GM10266 (cell line): Measurements from ENCODE around the gene SLIT3.

ENCODE experiments used
- DNase-seq: peaks from one replicate; pipeline ENCODE4 v3.0.0; 2012; ENCODE audit errors: extremely low spot score
- TF ChIP-seq, protein P1 (sequence below): IDR thresholded peaks from 2 replicates; pipeline ENCODE4 v1.5.1; 2012; ENCODE audit warnings: mild to moderate bottlenecking, low read depth; ENCODE audit not compliant: control insufficient read depth, insufficient read depth; ENCODE audit errors: missing control alignments

Gene SLIT3

DNA sequence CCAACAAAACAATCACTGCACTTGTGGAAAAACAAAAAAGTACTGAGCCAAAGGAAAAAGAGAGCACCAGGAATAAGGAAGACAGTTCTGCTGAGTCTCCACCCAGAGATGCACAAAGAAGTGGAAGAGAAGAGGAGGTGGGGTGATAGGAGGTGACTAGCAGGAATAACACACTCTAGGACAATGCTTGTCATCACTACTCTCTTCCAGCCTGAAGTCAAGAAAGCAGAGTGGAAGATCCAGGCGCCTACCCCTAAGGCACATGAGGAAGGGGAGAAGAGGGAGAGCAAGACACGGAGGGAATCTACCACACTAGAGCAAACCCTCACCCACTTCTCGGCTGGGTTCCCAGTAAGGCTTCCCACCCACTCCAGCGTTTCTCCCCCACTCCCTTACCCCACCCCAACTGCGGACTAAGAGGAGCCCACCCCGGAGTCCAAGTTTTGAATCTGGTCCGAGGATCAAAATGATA, 1.7 kb downstream of the SLIT3 start:
- no peak for DNase-seq

DNA sequence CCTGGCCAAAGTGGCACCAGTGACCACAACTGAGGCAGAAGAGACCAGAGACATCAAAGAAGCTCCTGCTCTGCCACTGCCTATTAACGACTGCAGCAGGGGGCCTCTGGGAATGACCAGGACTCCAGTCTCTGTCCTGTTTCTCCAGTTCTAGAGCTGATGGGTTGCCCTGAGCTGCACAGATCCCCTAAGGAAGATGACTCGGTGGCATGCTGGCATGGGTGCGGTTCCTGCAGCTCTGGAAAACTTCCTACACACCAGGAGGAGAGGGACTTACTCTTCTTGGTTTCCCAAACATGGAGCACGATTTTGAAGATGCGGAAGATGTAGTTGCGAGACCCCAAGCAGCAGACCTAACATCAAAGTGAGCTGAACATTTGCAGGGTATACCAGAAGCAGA, 2.7 kb downstream of the SLIT3 start:
- TF ChIP-seq, protein P1, sequence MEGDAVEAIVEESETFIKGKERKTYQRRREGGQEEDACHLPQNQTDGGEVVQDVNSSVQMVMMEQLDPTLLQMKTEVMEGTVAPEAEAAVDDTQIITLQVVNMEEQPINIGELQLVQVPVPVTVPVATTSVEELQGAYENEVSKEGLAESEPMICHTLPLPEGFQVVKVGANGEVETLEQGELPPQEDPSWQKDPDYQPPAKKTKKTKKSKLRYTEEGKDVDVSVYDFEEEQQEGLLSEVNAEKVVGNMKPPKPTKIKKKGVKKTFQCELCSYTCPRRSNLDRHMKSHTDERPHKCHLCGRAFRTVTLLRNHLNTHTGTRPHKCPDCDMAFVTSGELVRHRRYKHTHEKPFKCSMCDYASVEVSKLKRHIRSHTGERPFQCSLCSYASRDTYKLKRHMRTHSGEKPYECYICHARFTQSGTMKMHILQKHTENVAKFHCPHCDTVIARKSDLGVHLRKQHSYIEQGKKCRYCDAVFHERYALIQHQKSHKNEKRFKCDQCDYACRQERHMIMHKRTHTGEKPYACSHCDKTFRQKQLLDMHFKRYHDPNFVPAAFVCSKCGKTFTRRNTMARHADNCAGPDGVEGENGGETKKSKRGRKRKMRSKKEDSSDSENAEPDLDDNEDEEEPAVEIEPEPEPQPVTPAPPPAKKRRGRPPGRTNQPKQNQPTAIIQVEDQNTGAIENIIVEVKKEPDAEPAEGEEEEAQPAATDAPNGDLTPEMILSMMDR = no peak
- no peak for DNase-seq

More for the DNA sequence above, 1.7 kb downstream of the SLIT3 start:
- TF ChIP-seq, protein P1 = no peak

DNA sequence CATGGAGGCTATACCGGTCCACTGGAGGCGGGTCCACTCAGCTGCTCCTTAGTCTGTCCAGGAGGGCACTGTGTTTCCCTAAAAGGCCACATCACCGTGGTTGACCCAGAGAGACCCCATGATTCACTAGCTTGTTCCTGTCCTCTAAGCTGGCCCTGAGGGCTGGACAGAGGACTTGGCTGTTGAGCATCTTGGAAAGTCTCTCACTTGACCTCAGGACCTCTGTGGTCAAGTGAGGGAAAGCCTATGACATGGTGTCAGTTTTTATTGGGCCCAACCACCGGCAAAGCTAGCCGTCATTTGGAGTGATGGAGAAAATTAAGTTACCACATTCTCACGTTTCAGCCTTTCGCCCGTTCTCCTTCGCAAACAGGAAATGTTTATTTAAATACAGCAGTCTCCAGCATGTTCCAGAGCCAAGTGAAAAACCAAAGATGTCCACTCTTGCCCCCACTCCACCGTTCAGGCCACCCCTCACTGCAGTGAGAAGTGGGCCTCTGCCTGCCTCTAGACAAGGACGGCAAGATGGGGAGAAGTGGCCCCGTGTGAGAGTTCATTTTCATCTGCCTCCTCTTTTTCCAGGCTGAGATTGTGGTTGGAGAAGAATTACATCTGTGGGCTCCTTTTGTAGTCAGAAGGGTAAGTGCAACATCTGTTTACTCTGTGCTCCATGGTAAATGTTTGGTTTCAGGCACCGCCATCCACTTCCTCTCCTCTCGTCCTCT, 4.4 kb downstream of the SLIT3 start:
- TF ChIP-seq, protein P1 = no peak
- DNase-seq = no peak

DNA sequence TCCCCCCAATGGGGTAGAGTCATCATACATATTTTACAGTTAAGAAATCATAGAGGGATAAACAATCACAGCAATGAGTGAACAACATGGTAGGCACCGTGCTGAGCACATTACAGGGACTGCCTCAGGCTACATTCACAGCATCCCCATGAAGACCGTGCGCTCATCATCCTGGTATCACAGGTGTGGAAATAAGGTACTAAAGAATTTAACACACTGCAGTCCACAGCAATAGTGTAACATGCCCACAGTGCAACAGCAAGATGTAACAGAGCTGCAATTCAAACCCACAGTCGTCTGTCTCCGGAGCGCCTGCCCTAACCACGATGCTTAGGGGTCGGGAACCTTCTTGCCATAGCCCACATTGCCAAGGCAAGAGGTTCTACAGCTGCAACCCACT, 5.6 kb downstream of the SLIT3 start:
- TF ChIP-seq, protein P1 = no peak

DNA sequence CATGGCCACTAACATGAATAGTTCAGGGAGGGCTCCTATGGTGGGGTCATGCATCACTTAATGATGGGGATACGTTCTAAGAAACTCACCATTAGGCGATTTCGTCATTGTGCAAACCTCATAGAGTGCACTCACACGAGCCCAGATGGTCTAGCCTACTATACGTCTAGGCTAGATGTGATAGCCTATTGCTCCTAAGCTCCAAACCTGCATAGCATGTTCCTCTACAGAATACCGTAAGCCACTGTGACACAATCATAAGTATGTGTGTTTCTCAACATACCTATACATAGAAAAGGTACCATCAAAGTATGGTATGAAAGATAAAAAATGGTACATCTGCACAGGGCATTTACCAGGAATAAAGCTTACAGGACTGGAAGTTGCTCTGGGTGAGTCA, 6.3 kb downstream of the SLIT3 start:
- no peak for DNase-seq

More for the DNA sequence above, 5.6 kb downstream of the SLIT3 start:
- DNase-seq = no peak

DNA sequence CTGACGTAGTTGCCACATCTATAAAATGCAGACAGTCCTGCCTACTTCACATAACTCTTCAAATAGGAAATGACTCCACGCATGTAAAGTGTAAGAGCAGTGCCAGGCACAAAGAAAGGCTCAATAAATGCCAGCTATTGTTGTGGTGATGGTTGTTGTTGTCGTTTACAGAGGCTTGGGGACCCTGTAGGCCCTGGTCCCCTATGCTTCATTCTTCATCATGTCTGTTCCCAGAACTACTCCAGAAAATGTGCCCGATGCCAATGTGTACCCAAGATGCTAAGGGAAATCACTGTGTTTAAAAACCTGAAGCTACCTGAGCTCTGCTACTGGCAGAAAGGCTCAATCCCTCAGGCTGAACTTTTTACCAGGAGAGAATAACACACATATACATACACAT, 9.1 kb downstream of the SLIT3 start:
- TF ChIP-seq, protein P1 = no peak
- DNase-seq = no peak

More for the DNA sequence above, 6.3 kb downstream of the SLIT3 start:
- TF ChIP-seq, protein P1 = no peak

DNA sequence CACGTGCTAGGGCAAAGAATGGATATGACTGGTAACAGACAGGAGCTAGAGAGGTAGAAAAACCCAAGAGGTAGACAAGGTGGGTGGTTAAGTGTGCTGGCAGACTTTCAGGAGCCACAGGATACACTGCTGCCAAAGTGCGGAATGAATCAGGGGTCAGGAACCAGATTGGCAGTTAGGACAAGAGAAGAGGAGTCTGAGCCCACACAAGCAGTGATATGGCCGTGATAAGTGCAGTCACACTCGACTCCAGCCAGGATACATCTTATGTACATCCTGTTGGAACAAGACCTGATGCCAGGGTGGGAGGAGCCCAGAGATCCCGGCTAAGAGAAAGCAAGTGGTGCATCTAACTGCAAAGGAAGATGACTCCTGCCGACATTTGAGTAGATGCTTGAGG, 10.0 kb downstream of the SLIT3 start:
- TF ChIP-seq, protein P1 = no peak
- no peak for DNase-seq
